Loucy (cell line): ENCODE measurements around the gene RTN4.

ENCODE experiments used
- EZH2phosphoT487 ChIP-seq: fragments of 200-600 bp; IDR thresholded peaks from 2 replicates; pipeline ENCODE4 v1.6.1; 2018; ENCODE audit warnings: antibody characterized with exemption, mild to moderate bottlenecking, moderate library complexity, borderline replicate concordance
- TF ChIP-seq, protein P1 (sequence below): fragments of 200-600 bp; sonication (generic); conservative IDR thresholded peaks from 2 replicates; pipeline ENCODE4 v1.5.1; 2014; ENCODE audit warnings: mild to moderate bottlenecking, antibody characterized with exemption, low read length

DNA sequence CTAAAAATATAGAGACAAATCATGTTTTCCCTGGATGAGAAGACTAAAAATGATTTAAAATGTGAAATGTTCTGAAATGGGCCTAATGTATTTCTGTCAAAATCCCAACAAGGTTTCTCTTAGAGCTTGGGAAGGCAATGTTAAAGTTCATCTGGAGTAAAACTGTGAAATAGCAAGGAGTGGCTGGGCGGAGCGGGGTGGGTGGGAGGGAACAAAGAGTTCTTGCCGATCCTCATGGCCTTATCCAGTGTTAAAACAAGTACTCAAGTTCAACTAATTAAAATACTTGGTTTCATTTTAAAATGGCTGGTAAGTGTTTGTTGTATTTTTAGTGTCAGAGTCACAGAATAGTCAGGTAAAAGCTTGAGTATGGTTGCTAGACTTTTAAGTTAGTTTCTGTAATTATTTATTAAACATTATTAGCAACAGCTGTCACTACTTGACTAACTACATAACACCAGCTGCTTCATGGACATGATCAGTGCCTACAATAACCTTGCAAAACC lies 87.3 kb downstream of the RTN4 start:
- TF ChIP-seq, protein P1, sequence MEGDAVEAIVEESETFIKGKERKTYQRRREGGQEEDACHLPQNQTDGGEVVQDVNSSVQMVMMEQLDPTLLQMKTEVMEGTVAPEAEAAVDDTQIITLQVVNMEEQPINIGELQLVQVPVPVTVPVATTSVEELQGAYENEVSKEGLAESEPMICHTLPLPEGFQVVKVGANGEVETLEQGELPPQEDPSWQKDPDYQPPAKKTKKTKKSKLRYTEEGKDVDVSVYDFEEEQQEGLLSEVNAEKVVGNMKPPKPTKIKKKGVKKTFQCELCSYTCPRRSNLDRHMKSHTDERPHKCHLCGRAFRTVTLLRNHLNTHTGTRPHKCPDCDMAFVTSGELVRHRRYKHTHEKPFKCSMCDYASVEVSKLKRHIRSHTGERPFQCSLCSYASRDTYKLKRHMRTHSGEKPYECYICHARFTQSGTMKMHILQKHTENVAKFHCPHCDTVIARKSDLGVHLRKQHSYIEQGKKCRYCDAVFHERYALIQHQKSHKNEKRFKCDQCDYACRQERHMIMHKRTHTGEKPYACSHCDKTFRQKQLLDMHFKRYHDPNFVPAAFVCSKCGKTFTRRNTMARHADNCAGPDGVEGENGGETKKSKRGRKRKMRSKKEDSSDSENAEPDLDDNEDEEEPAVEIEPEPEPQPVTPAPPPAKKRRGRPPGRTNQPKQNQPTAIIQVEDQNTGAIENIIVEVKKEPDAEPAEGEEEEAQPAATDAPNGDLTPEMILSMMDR, result no peak
- no peak for TF ChIP-seq EZH2phosphoT487
